ENCODE data around the gene SND1.

DNA sequence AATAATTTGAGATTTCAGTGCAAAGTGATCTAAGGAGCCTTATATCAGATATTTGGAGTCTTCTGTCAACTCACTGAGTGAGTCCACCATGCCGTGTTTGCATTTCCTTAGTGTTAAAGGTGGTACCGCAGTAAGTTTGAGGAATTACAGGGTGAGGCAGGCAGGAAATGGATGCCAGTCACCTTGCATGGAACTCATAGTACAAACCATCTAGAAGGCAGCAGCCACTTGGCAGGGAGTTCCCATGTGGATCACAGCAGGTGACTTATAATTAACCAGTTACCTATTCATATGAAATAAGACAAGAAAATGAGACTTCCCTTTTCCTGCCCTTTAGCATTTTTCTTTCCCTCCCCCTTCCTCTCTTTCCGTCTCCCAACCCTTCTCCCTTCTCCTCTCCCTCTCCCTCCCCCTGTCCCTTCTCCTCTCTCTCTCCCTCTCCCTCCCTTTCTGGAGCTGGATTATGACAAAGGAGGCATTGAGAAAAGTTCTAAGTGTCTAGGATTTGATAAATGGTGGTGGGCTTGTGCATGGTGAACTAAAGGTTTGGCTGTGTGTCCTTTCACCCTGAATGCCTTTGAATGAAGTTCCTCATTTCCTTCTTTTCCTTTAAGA is 285.2 kb downstream of the SND1 start:
- TF ChIP-seq, protein P1, sequence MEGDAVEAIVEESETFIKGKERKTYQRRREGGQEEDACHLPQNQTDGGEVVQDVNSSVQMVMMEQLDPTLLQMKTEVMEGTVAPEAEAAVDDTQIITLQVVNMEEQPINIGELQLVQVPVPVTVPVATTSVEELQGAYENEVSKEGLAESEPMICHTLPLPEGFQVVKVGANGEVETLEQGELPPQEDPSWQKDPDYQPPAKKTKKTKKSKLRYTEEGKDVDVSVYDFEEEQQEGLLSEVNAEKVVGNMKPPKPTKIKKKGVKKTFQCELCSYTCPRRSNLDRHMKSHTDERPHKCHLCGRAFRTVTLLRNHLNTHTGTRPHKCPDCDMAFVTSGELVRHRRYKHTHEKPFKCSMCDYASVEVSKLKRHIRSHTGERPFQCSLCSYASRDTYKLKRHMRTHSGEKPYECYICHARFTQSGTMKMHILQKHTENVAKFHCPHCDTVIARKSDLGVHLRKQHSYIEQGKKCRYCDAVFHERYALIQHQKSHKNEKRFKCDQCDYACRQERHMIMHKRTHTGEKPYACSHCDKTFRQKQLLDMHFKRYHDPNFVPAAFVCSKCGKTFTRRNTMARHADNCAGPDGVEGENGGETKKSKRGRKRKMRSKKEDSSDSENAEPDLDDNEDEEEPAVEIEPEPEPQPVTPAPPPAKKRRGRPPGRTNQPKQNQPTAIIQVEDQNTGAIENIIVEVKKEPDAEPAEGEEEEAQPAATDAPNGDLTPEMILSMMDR (IDR thresholded peaks at IDR 0.05; ENCODE audit: low read depth, low read length, poor library complexity, severe bottlenecking): no peak
- no peak for TF ChIP-seq EZH2phosphoT487 (IDR thresholded peaks at IDR 0.05; ENCODE audit: borderline replicate concordance, low read length)
